Upper lobe of right lung (tissue), 1 donor: ENCODE results near the gene TNFAIP1. TPM values are rescaled to one million over a fixed set of nuclear protein-coding genes. Genes with fewer than 3 reads are reported as not detected.
A peak's percentile ranks its signal among the peaks of the same experiment; 100 is the strongest.

Source experiments
- ATAC-seq: fragments of 200-7000 bp; cut with Tn5 transposase; one replicate; pipeline ENCODE4 v1.9.1; 2020; ENCODE audit warnings: mild to moderate bottlenecking, moderate library complexity
- DNase-seq: peaks from one replicate; pipeline ENCODE4 v3.0.0-alpha.2; 2020
- H3K27ac ChIP-seq: fragments of 200-600 bp; one replicate; pipeline ENCODE4 v1.8.0; 2022
- H3K27me3 ChIP-seq: fragments of 200-600 bp; one replicate; pipeline ENCODE4 v1.8.0; 2022; ENCODE audit warnings: mild to moderate bottlenecking
- H3K36me3 ChIP-seq: fragments of 200-600 bp; one replicate; pipeline ENCODE4 v1.8.0; 2022
- H3K4me1 ChIP-seq: fragments of 200-600 bp; one replicate; pipeline ENCODE4 v1.8.0; 2022
- H3K4me3 ChIP-seq: fragments of 200-600 bp; one replicate; pipeline ENCODE4 v1.8.0; 2022; ENCODE audit warnings: mild to moderate bottlenecking
- H3K9me3 ChIP-seq: fragments of 200-600 bp; one replicate; pipeline ENCODE4 v1.8.0; 2022
- CTCF ChIP-seq: fragments of 200-600 bp; IDR thresholded peaks from one replicate; pipeline ENCODE4 v1.8.0; 2022; ENCODE audit warnings: antibody characterized with exemption
- intact Hi-C: fragments of 100-400 bp; cut with DNase I; formaldehyde crosslinking; loops from one replicate; pipeline ENCODE4 v1.11.0; 2022
- total RNA-seq: library from RNA; stranded (reverse); fragmentation: NEBNext Ultra II Directional; extraction: Animal tissue kit (Norgen Biotek cat#: 25700); gene quantifications from one replicate; pipeline ENCODE4 v1.2.1, GENCODE V29; 2021
- donor health status: DM: no; HTN: yes; CAD: no; lungs with severe emphysema.

TNFAIP1 gene
- total RNA-seq, 1 donor from 2014 or later: 82.7 TPM

GRCh38 chr17:28381141-28381825 is 45.7 kb downstream of the TNFAIP1 start:
- Histone ChIP-seq H3K27me3 (no peaks in the 10 kb centered on the region), H3K36me3 (no peaks in the 10 kb centered on the region), H3K4me1 (peaks cover 22% of the 10 kb centered on the region), H3K9me3 (no peaks in the 10 kb centered on the region), H3K27ac (no peak overlapping the region), H3K4me3 (peak overlapping the region; percentile 30)
- peak; percentile 34 for TF ChIP-seq CTCF
- intact Hi-C loops: no loop called here
- ATAC-seq: peak; percentile 55
- DNase-seq: peak; percentile 84

GRCh38 chr17:28384281-28385036 is 48.9 kb downstream of the TNFAIP1 start:
- Histone ChIP-seq H3K27ac (peak overlapping the region; percentile 72), H3K27me3 (no peaks in the 10 kb centered on the region), H3K4me3 (peak overlapping the region; percentile 57), H3K36me3 (peaks cover 15% of the 10 kb centered on the region), H3K4me1 (peaks cover 22% of the 10 kb centered on the region), H3K9me3 (no peaks in the 10 kb centered on the region)
- peak; percentile 92 for DNase-seq
- intact Hi-C loops: no loop called here
- TF ChIP-seq CTCF: no peak
- ATAC-seq: peak; percentile 91

GRCh38 chr17:28385037-28385400 is 49.5 kb downstream of the TNFAIP1 start:
- Histone ChIP-seq H3K9me3 (no peaks in the 10 kb centered on the region), H3K27me3 (no peaks in the 10 kb centered on the region)
- peak; percentile 75 for DNase-seq

GRCh38 chr17:28385406-28385805 is 49.8 kb downstream of the TNFAIP1 start:
- intact Hi-C loops: no loop called here

More at GRCh38 chr17:28385037-28385400, 49.5 kb downstream of the TNFAIP1 start:
- no peak for TF ChIP-seq CTCF
- peak; percentile 36 for ATAC-seq
- H3K4me3 ChIP-seq: peak overlapping the region; percentile 57
- H3K27ac ChIP-seq: peak overlapping the region; percentile 47
- peaks cover 21% of the 10 kb centered on the region for H3K36me3 ChIP-seq
- intact Hi-C loops: no loop called here
- peaks cover 21% of the 10 kb centered on the region for H3K4me1 ChIP-seq

GRCh38 chr17:28386391-28386790 is 50.8 kb downstream of the TNFAIP1 start:
- Histone ChIP-seq H3K36me3 (peaks cover 35% of the 10 kb centered on the region), H3K27ac (no peak overlapping the region), H3K9me3 (no peaks in the 10 kb centered on the region), H3K4me3 (no peak overlapping the region), H3K4me1 (peaks cover 11% of the 10 kb centered on the region), H3K27me3 (no peaks in the 10 kb centered on the region)
- DNase-seq (no peak), ATAC-seq (no peak)
- no peak for TF ChIP-seq CTCF
- intact Hi-C loops: no loop called here

More at GRCh38 chr17:28385406-28385805, 49.8 kb downstream of the TNFAIP1 start:
- Histone ChIP-seq H3K4me1 (peaks cover 19% of the 10 kb centered on the region), H3K36me3 (peaks cover 25% of the 10 kb centered on the region), H3K27me3 (no peaks in the 10 kb centered on the region), H3K9me3 (no peaks in the 10 kb centered on the region), H3K4me3 (peak overlapping the region; percentile 57), H3K27ac (peak overlapping the region; percentile 47)
- ATAC-seq: no peak
- no peak for TF ChIP-seq CTCF
- DNase-seq: peak; percentile 62
